RWPE1 (cell line): ENCODE measurements around the gene NUP85.
A peak's percentile ranks its signal among the peaks of the same experiment; 100 is the strongest.
"Not testable (repeated sequence)": the region's sequence is repeated elsewhere in the genome, so short reads cannot be mapped to it uniquely, and the experiment has no call there.

Source experiments
- CTCF ChIA-PET: fragments of 350-600 bp; sonication (Branson Sonifier 250); formaldehyde crosslinking; extraction: SDS; loops from one replicate; lab custom pipeline; 2021; lab: Yijun Ruan, JAX
- POLR2A ChIA-PET: fragments of 400-600 bp; formaldehyde crosslinking; extraction: SDS; loops from one replicate; lab custom pipeline; 2020; ENCODE audit warnings: antibody characterized with exemption; ENCODE audit not compliant: low non-redundant PET; lab: Yijun Ruan, JAX
- DNase-seq: peaks from one replicate; pipeline ENCODE4 v3.0.0; 2012; ENCODE audit warnings: low spot score
- H3K27ac ChIP-seq: fragments of 450-650 bp; 2 replicates; pipeline ENCODE4 v1.5.1; 2017
- TF ChIP-seq, protein P1 (sequence below): fragments of 450-650 bp; conservative IDR thresholded peaks from 2 replicates; pipeline ENCODE4 v1.5.1; 2017; ENCODE audit warnings: low read depth, mild to moderate bottlenecking

Gene NUP85

GRCh38 chr17:75252039-75252816 lies 46.7 kb downstream of the NUP85 start:
- CTCF ChIA-PET = interaction anchor here (0.7 kb wide), 2 partner anchors 71 to 241 kb away, joined by 3 read pairs; no protein-coding TSS in a partner anchor
- no peak overlapping the region for H3K27ac ChIP-seq
- no peak for DNase-seq

DNA sequence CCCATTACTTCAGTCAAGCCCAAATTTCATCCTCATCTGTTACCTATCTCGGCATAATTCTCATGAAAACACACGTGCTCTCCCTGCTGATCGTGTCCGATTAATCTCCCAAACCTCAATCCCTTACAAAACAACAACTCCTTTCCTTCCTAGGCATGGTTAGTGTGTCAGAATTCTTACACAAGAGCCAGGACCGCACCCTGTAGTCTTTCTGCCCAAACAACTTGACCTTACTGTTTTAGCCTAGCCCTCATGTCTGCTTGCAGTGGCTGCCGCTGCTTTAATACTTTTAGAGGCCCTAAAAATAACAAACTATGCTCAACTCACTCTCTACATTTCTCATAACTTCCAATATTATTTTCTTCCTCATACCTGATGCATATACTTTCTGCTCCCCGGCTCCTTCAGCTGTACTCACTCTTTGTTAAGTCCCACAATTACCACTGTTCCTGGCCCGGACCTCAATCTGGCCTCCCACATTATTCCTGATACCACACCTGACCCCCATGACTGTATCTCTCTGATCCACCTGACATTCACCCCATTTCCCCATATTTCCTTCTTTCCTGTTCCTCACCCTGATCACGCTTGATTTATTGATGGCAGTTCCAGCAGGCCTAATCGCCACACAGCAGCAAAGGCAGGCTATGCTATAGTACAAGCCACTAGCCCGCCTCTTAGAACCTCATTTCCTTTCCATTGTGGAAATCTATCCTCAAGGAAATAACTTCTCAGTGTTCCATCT lies 50.6 kb downstream of the NUP85 start:
- CTCF ChIA-PET, POLR2A ChIA-PET: not testable (repeated sequence)

More at GRCh38 chr17:75252039-75252816, 46.7 kb downstream of the NUP85 start:
- TF ChIP-seq, protein P1, sequence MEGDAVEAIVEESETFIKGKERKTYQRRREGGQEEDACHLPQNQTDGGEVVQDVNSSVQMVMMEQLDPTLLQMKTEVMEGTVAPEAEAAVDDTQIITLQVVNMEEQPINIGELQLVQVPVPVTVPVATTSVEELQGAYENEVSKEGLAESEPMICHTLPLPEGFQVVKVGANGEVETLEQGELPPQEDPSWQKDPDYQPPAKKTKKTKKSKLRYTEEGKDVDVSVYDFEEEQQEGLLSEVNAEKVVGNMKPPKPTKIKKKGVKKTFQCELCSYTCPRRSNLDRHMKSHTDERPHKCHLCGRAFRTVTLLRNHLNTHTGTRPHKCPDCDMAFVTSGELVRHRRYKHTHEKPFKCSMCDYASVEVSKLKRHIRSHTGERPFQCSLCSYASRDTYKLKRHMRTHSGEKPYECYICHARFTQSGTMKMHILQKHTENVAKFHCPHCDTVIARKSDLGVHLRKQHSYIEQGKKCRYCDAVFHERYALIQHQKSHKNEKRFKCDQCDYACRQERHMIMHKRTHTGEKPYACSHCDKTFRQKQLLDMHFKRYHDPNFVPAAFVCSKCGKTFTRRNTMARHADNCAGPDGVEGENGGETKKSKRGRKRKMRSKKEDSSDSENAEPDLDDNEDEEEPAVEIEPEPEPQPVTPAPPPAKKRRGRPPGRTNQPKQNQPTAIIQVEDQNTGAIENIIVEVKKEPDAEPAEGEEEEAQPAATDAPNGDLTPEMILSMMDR = no peak
- POLR2A ChIA-PET = no interaction called here

DNA sequence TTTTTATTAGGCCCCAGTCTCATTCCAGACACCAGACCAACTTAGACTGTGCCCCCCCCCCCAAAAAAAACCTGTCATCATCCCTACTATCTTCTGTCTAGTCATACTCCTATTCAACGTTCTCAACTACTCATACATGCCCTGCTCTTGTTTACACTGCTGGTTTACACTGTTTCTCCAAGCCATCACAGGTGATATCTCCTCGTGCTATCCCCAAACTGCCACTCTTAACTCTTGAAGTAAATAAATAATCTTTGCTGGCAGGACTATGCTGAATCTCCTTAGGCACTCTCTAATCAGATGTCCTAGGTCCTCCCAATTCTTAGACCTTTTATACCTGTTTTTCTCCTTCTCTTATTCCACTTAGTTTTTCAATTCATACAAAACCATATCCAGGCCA lies 51.7 kb downstream of the NUP85 start:
- POLR2A ChIA-PET, DNase-seq, H3K27ac ChIP-seq, CTCF ChIA-PET: not testable (repeated sequence)

More for the DNA sequence above, 50.6 kb downstream of the NUP85 start:
- DNase-seq, H3K27ac ChIP-seq: not testable (repeated sequence)

- CTCF ChIA-PET = interaction anchor here (0.6 to 4.2 kb wide), 4 partner anchors 10 to 402 kb away, joined by 3 to 20 read pairs (median 9); partner anchors contain the start of gene MIF4GD
- H3K27ac ChIP-seq = peak overlapping the region; percentile 95
- DNase-seq = no peak
- TF ChIP-seq, protein P1 = no peak
- POLR2A ChIA-PET = interaction anchor here (0.5 to 2.2 kb wide), 6 partner anchors 10 to 895 kb away, joined by 3 to 16 read pairs (median 7); partner anchors contain the start of genes GRB2, MIF4GD and SLC25A19
These were observed 55.3 kb downstream of the NUP85 start for GRCh38 chr17:75260641-75261335.

- peak within 1 kb of the TSS; percentile 95 for H3K27ac ChIP-seq
- ChIA-PET POLR2A (interaction anchor here (0.5 to 2.2 kb wide), 4 partner anchors 9 to 145 kb away, joined by 3 to 16 read pairs (median 9); partner anchors contain the start of genes GRB2, MIF4GD and SLC25A19), CTCF (interaction anchor here (1.0 to 4.2 kb wide), 3 partner anchors 10 to 60 kb away, joined by 4 to 20 read pairs (median 15); partner anchors contain the start of gene MIF4GD)
- TF ChIP-seq, protein P1 = no peak
- DNase-seq = peak; percentile 96
These were observed 56.0 kb downstream of the NUP85 start, which contains the start of the genes GGA3 and MRPS7 for GRCh38 chr17:75261336-75262111. TSS of gene GGA3 (minus strand) at chr17:75261606. CDS start at chr17:75261587, 19 bp downstream. TSS of gene MRPS7 (plus strand) at chr17:75261879. CDS start at chr17:75261901, 22 bp downstream.

DNA sequence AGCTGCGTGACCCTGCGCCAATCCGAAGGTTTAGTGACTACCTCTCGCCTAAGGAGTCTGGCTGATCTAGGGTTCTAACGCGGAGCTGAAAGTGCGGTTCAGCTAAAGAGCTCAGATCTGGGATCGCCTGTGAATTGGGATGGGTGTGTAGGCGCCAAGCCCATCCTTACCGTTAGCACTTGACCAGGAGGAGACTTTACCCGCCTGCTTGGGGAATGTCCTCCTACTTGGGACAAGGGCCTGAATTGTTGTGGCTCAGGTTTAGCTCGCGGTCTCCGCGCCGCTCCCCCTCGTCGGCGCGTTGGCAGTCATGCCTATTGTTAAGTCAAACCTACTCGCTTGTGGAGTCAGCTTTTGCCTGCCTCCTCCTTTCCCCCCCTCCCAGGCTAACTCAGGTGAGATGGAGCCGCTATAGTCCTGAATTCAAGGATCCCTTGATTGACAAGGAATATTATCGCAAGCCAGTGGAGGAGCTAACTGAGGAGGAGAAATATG lies 56.7 kb downstream of the NUP85 start:
- TF ChIP-seq, protein P1 = no peak
- DNase-seq = no peak
- ChIA-PET CTCF (interaction anchor here (1.0 to 4.2 kb wide), 3 partner anchors 9 to 60 kb away, joined by 4 to 20 read pairs (median 15); partner anchors contain the start of gene MIF4GD), POLR2A (interaction anchor here (1.5 to 2.2 kb wide), 3 partner anchors 8 to 144 kb away, joined by 9 to 16 read pairs (median 9); partner anchors contain the start of genes GRB2, MIF4GD and SLC25A19)
- peak overlapping the region; percentile 95 for H3K27ac ChIP-seq
